ENCODE measurements around the gene SYNCRIP. TPM values are rescaled to one million over a fixed set of nuclear protein-coding genes. Genes with fewer than 3 reads are reported as not detected.

Gene SYNCRIP
- total and polyA plus RNA-seq, 2 donors (not counting 1 experiment from before 2014, with no cell fraction given), result 7.9 to 88.5 TPM

DNA sequence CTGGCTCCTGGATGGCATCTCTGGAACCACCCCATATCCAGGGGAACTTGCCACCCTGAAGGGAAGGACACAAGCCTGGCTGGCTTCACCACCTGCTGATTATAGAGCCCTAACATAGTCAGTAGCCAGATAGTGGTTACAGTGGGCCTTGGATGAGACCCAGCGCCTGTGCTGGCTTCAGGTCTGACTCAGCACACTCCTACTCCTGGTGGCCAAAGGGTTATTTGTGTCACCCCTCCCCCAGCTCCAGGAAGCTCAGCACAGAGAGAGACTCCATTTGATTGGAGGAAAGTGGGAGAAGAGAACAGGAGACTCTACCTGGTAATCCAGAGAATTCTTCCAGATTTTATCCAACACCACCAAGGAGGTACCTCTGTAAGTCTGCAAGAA, 61.8 kb downstream of the SYNCRIP start:
- no peak for DNase-seq
- H3K27ac ChIP-seq (ENCODE audit: low read length in 2 of 2), result no peak overlapping the region
- Mint-ChIP-seq H3K27ac (no peak overlapping the region), H3K4me3 (no peak overlapping the region), H3K9me3 (ENCODE audit: insufficient read depth) (peaks cover 9% of the 10 kb centered on the region), H3K4me1 (peaks cover 26% of the 10 kb centered on the region), H3K27me3 (no peaks in the 10 kb centered on the region)
- peaks cover 66% of the 10 kb centered on the region for H4K20me1 ChIP-seq (ENCODE audit: control insufficient read depth, insufficient read depth, low read length, poor library complexity, severe bottlenecking)
- H3K4me3 ChIP-seq (ENCODE audit: control extremely low read depth in 1 of 5, extremely low read depth in 1 of 5, insufficient read depth in 1 of 5, low read depth in 2 of 5, low read length in 4 of 5), result no peak overlapping the region
- WGBS (ENCODE audit: insufficient coverage), result no CpG with 5 or more reads among the region's 1 CpG
- CTCF ChIA-PET, result no interaction called here
- H3K9me3 ChIP-seq (ENCODE audit: control extremely low read depth in 1 of 3, control insufficient read depth in 2 of 3, insufficient read depth in 1 of 3, low read length in 2 of 3), result peaks cover 0 to 7% (median 0%) of the 10 kb centered on the region in 3 donors
- H3K9ac ChIP-seq (ENCODE audit: low read length), result no peak overlapping the region
- H3K4me1 ChIP-seq (ENCODE audit: control insufficient read depth in 2 of 2, insufficient read depth in 2 of 2, low read length in 2 of 2), result no peaks in the 10 kb centered on the region
- POLR2A ChIA-PET, result no interaction called here
- intact Hi-C loops (cut with micrococcal nuclease), result no loop called here
- ATAC-seq (ENCODE audit: low read depth), result no peak
- H3K36me3 ChIP-seq (replicated peaks in 1 of 2; ENCODE audit: control extremely low read depth in 1 of 2, control insufficient read depth in 1 of 2, extremely low read depth in 1 of 2, insufficient read depth in 2 of 2, low read length in 1 of 2), result peaks cover 0 to 8% of the 10 kb centered on the region in 2 experiments
- H3K4me2 ChIP-seq (replicated peaks; ENCODE audit: low read depth, low read length, poor library complexity, severe bottlenecking), result no peak overlapping the region
- peaks cover 100% of the 10 kb centered on the region for H3K79me2 ChIP-seq (ENCODE audit: control insufficient read depth, insufficient read depth, low read length)
- H3K27me3 ChIP-seq (replicated peaks in 1 of 4; ENCODE audit: control extremely low read depth in 1 of 4, control insufficient read depth in 3 of 4, insufficient read depth in 4 of 4, low read length in 3 of 4), result no peaks in the 10 kb centered on the region
- TF ChIP-seq, protein P1, sequence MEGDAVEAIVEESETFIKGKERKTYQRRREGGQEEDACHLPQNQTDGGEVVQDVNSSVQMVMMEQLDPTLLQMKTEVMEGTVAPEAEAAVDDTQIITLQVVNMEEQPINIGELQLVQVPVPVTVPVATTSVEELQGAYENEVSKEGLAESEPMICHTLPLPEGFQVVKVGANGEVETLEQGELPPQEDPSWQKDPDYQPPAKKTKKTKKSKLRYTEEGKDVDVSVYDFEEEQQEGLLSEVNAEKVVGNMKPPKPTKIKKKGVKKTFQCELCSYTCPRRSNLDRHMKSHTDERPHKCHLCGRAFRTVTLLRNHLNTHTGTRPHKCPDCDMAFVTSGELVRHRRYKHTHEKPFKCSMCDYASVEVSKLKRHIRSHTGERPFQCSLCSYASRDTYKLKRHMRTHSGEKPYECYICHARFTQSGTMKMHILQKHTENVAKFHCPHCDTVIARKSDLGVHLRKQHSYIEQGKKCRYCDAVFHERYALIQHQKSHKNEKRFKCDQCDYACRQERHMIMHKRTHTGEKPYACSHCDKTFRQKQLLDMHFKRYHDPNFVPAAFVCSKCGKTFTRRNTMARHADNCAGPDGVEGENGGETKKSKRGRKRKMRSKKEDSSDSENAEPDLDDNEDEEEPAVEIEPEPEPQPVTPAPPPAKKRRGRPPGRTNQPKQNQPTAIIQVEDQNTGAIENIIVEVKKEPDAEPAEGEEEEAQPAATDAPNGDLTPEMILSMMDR (IDR thresholded peaks at IDR 0.05), result no peak
- TF ChIP-seq EZH2 (IDR thresholded peaks at IDR 0.05; ENCODE audit: borderline replicate concordance, insufficient read depth, low read depth, low read length, poor library complexity, severe bottlenecking), result no peak
- no peak overlapping the region for H2AFZ ChIP-seq (ENCODE audit: insufficient read depth, low read depth, low read length, poor library complexity, severe bottlenecking)

DNA sequence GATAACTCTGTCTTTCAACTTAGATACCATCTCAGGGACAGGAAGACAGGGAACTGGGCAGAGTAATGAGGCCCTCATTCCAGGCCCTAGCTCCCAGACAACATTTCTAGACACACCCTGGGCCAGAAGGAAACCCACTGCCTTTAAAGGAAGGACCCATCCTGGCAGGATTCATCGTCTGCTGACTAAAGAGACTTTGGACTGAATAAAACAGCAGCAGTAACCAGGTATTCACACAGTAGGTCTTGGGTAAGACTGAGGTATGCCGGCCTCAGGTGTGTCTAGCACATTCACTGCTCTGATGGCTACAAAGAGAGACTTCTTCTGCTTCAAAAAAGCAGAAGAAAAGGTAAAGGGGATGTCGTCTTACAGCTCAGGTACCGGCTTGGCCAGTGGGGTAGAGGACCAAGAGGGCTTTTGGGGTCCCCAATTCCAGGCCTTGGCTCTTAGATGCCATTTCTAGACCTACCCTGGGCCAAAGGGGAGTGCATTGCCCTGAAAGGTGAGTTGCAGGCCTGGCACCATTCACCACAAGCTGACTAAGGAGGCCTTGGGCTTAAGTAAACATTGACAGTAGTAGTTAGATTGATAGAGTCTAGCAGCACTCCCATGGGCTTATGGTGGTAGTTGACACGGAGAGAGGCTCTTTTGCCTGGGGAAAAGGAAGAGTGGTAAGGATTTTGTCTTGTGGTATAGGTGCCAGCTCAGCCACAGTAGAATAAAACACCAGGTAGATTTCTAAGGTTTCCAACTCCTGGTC, 62.4 kb downstream of the SYNCRIP start:
- CTCF ChIA-PET, result interaction anchor here (0.6 kb wide), 1 partner anchor 39 kb away, joined by 4 read pairs; no protein-coding TSS in a partner anchor
- Mint-ChIP-seq H3K4me1 (peaks cover 29% of the 10 kb centered on the region), H3K27me3 (no peaks in the 10 kb centered on the region), H3K27ac (no peak overlapping the region), H3K9me3 (ENCODE audit: insufficient read depth) (peaks cover 9% of the 10 kb centered on the region), H3K4me3 (no peak overlapping the region)
- H2AFZ ChIP-seq (ENCODE audit: insufficient read depth, low read depth, low read length, poor library complexity, severe bottlenecking), result no peak overlapping the region
- no peak overlapping the region for H3K4me3 ChIP-seq (ENCODE audit: control extremely low read depth in 1 of 5, extremely low read depth in 1 of 5, insufficient read depth in 1 of 5, low read depth in 2 of 5, low read length in 4 of 5)
- DNase-seq, result no peak
- no peaks in the 10 kb centered on the region for H3K4me1 ChIP-seq (ENCODE audit: control insufficient read depth in 2 of 2, insufficient read depth in 2 of 2, low read length in 2 of 2)
- H3K9me3 ChIP-seq (ENCODE audit: control extremely low read depth in 1 of 3, control insufficient read depth in 2 of 3, insufficient read depth in 1 of 3, low read length in 2 of 3), result peaks cover 0 to 7% (median 0%) of the 10 kb centered on the region in 3 donors
- H3K27me3 ChIP-seq (replicated peaks in 1 of 4; ENCODE audit: control extremely low read depth in 1 of 4, control insufficient read depth in 3 of 4, insufficient read depth in 4 of 4, low read length in 3 of 4), result no peaks in the 10 kb centered on the region
- H3K9ac ChIP-seq (ENCODE audit: low read length), result no peak overlapping the region
- WGBS (ENCODE audit: insufficient coverage), result 98% methylated on average over 4 of the region's 5 CpGs
- H3K36me3 ChIP-seq (replicated peaks in 1 of 2; ENCODE audit: control extremely low read depth in 1 of 2, control insufficient read depth in 1 of 2, extremely low read depth in 1 of 2, insufficient read depth in 2 of 2, low read length in 1 of 2), result peaks cover 0 to 8% of the 10 kb centered on the region in 2 experiments
- peaks cover 95% of the 10 kb centered on the region for H3K79me2 ChIP-seq (ENCODE audit: control insufficient read depth, insufficient read depth, low read length)
- no peak for ATAC-seq (ENCODE audit: low read depth)
- peaks cover 62% of the 10 kb centered on the region for H4K20me1 ChIP-seq (ENCODE audit: control insufficient read depth, insufficient read depth, low read length, poor library complexity, severe bottlenecking)
- POLR2A ChIA-PET, result no interaction called here
- no peak overlapping the region for H3K4me2 ChIP-seq (replicated peaks; ENCODE audit: low read depth, low read length, poor library complexity, severe bottlenecking)
- H3K27ac ChIP-seq (ENCODE audit: low read length in 2 of 2), result no peak overlapping the region
- no peak for TF ChIP-seq EZH2 (IDR thresholded peaks at IDR 0.05; ENCODE audit: borderline replicate concordance, insufficient read depth, low read depth, low read length, poor library complexity, severe bottlenecking)
- TF ChIP-seq, protein P1 (IDR thresholded peaks at IDR 0.05), result no peak
- intact Hi-C loops (cut with micrococcal nuclease), result no loop called here

Measured in B cell (primary cell).